Astrocyte (in vitro differentiated cells and primary cell): ENCODE data around the gene PGAM5. TPM values are rescaled to one million over a fixed set of nuclear protein-coding genes. Genes with fewer than 3 reads are reported as not detected.

Experiments
- DNase-seq: peaks from one replicate; pipeline ENCODE4 v3.0.0-alpha.2; 2010; ENCODE audit warnings: low read depth
- FAIRE-seq: peaks from 2 replicates; lab custom pipeline; 2011; peaks lifted over from hg19 to GRCh38; lab: Jason Lieb, UNC
- H2AFZ ChIP-seq: 2 replicates; pipeline ENCODE4 v1.6.0; 2012; ENCODE audit warnings: low read depth, low read length, inconsistent platforms
- H3K27ac ChIP-seq: 2 replicates; pipeline ENCODE4 v1.5.1; 2011; ENCODE audit warnings: low read depth, low read length, inconsistent platforms
- H3K27me3 ChIP-seq: 2 replicates; pipeline ENCODE4 v1.6.0; 2011; ENCODE audit warnings: low read length, inconsistent platforms; ENCODE audit not compliant: insufficient read depth
- H3K36me3 ChIP-seq: 2 replicates; pipeline ENCODE4 v1.5.1; 2011; ENCODE audit warnings: low read length, inconsistent platforms; ENCODE audit not compliant: insufficient read depth
- H3K4me1 ChIP-seq: 2 replicates; pipeline ENCODE4 v1.5.1; 2011; ENCODE audit warnings: low read length, inconsistent platforms; ENCODE audit not compliant: insufficient read depth
- H3K4me2 ChIP-seq: 2 replicates; pipeline ENCODE4 v1.6.0; 2012; ENCODE audit warnings: low read length, inconsistent platforms
- H3K4me3 ChIP-seq: 2 replicates; pipeline ENCODE4 v1.5.1; 2011; ENCODE audit warnings: low read depth, mild to moderate bottlenecking, low read length, inconsistent platforms; ENCODE audit not compliant: insufficient read depth
- H3K79me2 ChIP-seq: 2 replicates; pipeline ENCODE4 v1.6.0; 2012; ENCODE audit warnings: mild to moderate bottlenecking, low read length, inconsistent platforms; ENCODE audit not compliant: insufficient read depth
- H3K9ac ChIP-seq: 2 replicates; pipeline ENCODE4 v1.6.0; 2012; ENCODE audit warnings: mild to moderate bottlenecking, low read length, inconsistent platforms
- H3K9me3 ChIP-seq: 2 replicates; pipeline ENCODE4 v1.5.1; 2012; ENCODE audit warnings: low read depth, mild to moderate bottlenecking, low read length, inconsistent platforms; ENCODE audit not compliant: insufficient read depth
- H4K20me1 ChIP-seq: 2 replicates; pipeline ENCODE4 v1.6.0; 2012; ENCODE audit warnings: low read length, inconsistent platforms; ENCODE audit not compliant: insufficient read depth
- H3K27ac Mint-ChIP-seq: one replicate; pipeline ENCODE4 v1.8.0; 2021; ENCODE audit warnings: mild to moderate bottlenecking, mixed read lengths; ENCODE audit not compliant: unreplicated experiment
- H3K27me3 Mint-ChIP-seq: one replicate; pipeline ENCODE4 v1.8.0; 2021; ENCODE audit warnings: low read depth, mixed read lengths; ENCODE audit not compliant: unreplicated experiment
- H3K36me3 Mint-ChIP-seq: one replicate; pipeline ENCODE4 v1.8.0; 2021; ENCODE audit warnings: low read depth, mixed read lengths; ENCODE audit not compliant: unreplicated experiment
- H3K4me1 Mint-ChIP-seq: one replicate; pipeline ENCODE4 v1.8.0; 2021; ENCODE audit warnings: low read depth, mixed read lengths; ENCODE audit not compliant: unreplicated experiment
- H3K4me3 Mint-ChIP-seq: one replicate; pipeline ENCODE4 v1.8.0; 2021; ENCODE audit warnings: mild to moderate bottlenecking, moderate library complexity, mixed read lengths; ENCODE audit not compliant: unreplicated experiment
- H3K9me3 Mint-ChIP-seq: one replicate; pipeline ENCODE4 v1.8.0; 2021; ENCODE audit warnings: mild to moderate bottlenecking, mixed read lengths; ENCODE audit not compliant: unreplicated experiment
- CTCF ChIP-seq: IDR thresholded peaks from 2 replicates; pipeline ENCODE4 v1.5.1; 2011; ENCODE audit warnings: low read depth, mild to moderate bottlenecking, inconsistent platforms, low read length, moderate library complexity; ENCODE audit not compliant: insufficient read depth
- EZH2 ChIP-seq: IDR thresholded peaks from 2 replicates; pipeline ENCODE4 v1.6.1; 2012; ENCODE audit warnings: mild to moderate bottlenecking, low read length, inconsistent platforms; ENCODE audit not compliant: insufficient read depth
- total RNA-seq: library from RNA; stranded (reverse); gene quantifications from 2 replicates; pipeline ENCODE4 v1.2.1, GENCODE V29; 2021

The PGAM5 gene
- total RNA-seq, 1 donor from 2014 or later: 43.4 TPM

- Mint-ChIP-seq H3K4me3 (no peak overlapping the region), H3K36me3 (peaks cover 23% of the 10 kb centered on the region), H3K4me1 (peaks cover 2% of the 10 kb centered on the region), H3K9me3 (no peaks in the 10 kb centered on the region), H3K27ac (no peak overlapping the region), H3K27me3 (no peaks in the 10 kb centered on the region)
- Histone ChIP-seq H3K79me2 (peaks cover 88% of the 10 kb centered on the region), H3K36me3 (peaks cover 63% of the 10 kb centered on the region), H2AFZ (no peak overlapping the region), H3K9ac (no peak overlapping the region), H3K4me1 (no peaks in the 10 kb centered on the region), H3K4me2 (no peak overlapping the region), H3K27ac (no peak overlapping the region), H4K20me1 (peaks cover 92% of the 10 kb centered on the region), H3K9me3 (no peaks in the 10 kb centered on the region), H3K4me3 (no peak overlapping the region), H3K27me3 (no peaks in the 10 kb centered on the region)
- DNase-seq (no peak), FAIRE-seq (no peak)
- TF ChIP-seq CTCF (no peak), EZH2 (no peak)
These were observed 30.0 kb downstream of the PGAM5 start for GRCh38 chr12:132740652-132741051.

DNA sequence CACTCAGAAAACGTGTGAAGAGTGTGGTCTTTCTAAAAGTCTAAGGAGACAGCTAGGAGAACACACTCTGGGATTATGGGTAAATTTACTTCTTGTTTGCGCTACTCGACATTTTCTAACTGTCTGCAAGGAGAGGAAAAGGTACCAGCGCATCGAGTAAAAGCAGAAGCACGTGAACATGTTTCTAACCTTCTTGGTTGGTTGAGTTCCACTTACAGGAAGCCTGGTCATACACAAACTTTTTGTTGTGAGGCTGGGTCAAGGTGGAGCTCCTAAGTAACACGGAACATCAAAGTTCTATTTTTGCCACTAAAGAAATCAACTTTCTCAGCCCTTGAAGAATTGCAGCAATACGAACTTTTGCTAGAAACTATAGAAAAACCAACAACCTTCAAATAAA is 31.0 kb downstream of the PGAM5 start:
- Histone ChIP-seq H3K27me3 (no peaks in the 10 kb centered on the region), H3K9ac (no peak overlapping the region), H3K79me2 (peaks cover 90% of the 10 kb centered on the region), H3K4me3 (no peak overlapping the region), H4K20me1 (peaks cover 92% of the 10 kb centered on the region), H3K4me2 (no peak overlapping the region), H3K4me1 (no peaks in the 10 kb centered on the region), H3K36me3 (peaks cover 69% of the 10 kb centered on the region), H3K9me3 (no peaks in the 10 kb centered on the region), H2AFZ (no peak overlapping the region), H3K27ac (no peak overlapping the region)
- Mint-ChIP-seq H3K27ac (peak overlapping the region; percentile 20), H3K36me3 (peaks cover 27% of the 10 kb centered on the region), H3K4me3 (no peak overlapping the region), H3K27me3 (no peaks in the 10 kb centered on the region), H3K4me1 (peaks cover 2% of the 10 kb centered on the region), H3K9me3 (no peaks in the 10 kb centered on the region)
- TF ChIP-seq EZH2: no peak
- no peak for TF ChIP-seq CTCF
- peak; percentile 5 for FAIRE-seq
- DNase-seq: no peak

GRCh38 chr12:132743831-132744230 is 33.2 kb downstream of the PGAM5 start:
- Histone ChIP-seq H3K27me3 (no peaks in the 10 kb centered on the region), H3K4me2 (no peak overlapping the region), H4K20me1 (peaks cover 95% of the 10 kb centered on the region), H3K36me3 (peaks cover 74% of the 10 kb centered on the region), H3K9ac (no peak overlapping the region), H3K27ac (no peak overlapping the region), H3K9me3 (no peaks in the 10 kb centered on the region), H2AFZ (no peak overlapping the region), H3K4me3 (no peak overlapping the region), H3K4me1 (no peaks in the 10 kb centered on the region), H3K79me2 (peaks cover 95% of the 10 kb centered on the region)
- Mint-ChIP-seq H3K36me3 (peaks cover 22% of the 10 kb centered on the region), H3K27ac (no peak overlapping the region), H3K4me1 (peaks cover 2% of the 10 kb centered on the region), H3K9me3 (no peaks in the 10 kb centered on the region), H3K4me3 (no peak overlapping the region), H3K27me3 (no peaks in the 10 kb centered on the region)
- TF ChIP-seq CTCF (no peak), EZH2 (no peak)
- FAIRE-seq (no peak), DNase-seq (no peak)
